Astrocyte (in vitro differentiated cells and primary cell): Measurements from ENCODE around the gene KCNJ5. TPM values are rescaled to one million over a fixed set of nuclear protein-coding genes. Genes with fewer than 3 reads are reported as not detected.

Experiments
- DNase-seq: peaks from one replicate; pipeline ENCODE4 v3.0.0-alpha.2; 2010; ENCODE audit warnings: low read depth
- FAIRE-seq: peaks from 2 replicates; lab custom pipeline; 2011; peaks lifted over from hg19 to GRCh38; lab: Jason Lieb, UNC
- H2AFZ ChIP-seq: 2 replicates; pipeline ENCODE4 v1.6.0; 2012; ENCODE audit warnings: low read depth, low read length, inconsistent platforms
- H3K27ac ChIP-seq: 2 replicates; pipeline ENCODE4 v1.5.1; 2011; ENCODE audit warnings: low read depth, low read length, inconsistent platforms
- H3K27me3 ChIP-seq: 2 replicates; pipeline ENCODE4 v1.6.0; 2011; ENCODE audit warnings: low read length, inconsistent platforms; ENCODE audit not compliant: insufficient read depth
- H3K36me3 ChIP-seq: 2 replicates; pipeline ENCODE4 v1.5.1; 2011; ENCODE audit warnings: low read length, inconsistent platforms; ENCODE audit not compliant: insufficient read depth
- H3K4me1 ChIP-seq: 2 replicates; pipeline ENCODE4 v1.5.1; 2011; ENCODE audit warnings: low read length, inconsistent platforms; ENCODE audit not compliant: insufficient read depth
- H3K4me2 ChIP-seq: 2 replicates; pipeline ENCODE4 v1.6.0; 2012; ENCODE audit warnings: low read length, inconsistent platforms
- H3K4me3 ChIP-seq: 2 replicates; pipeline ENCODE4 v1.5.1; 2011; ENCODE audit warnings: low read depth, mild to moderate bottlenecking, low read length, inconsistent platforms; ENCODE audit not compliant: insufficient read depth
- H3K79me2 ChIP-seq: 2 replicates; pipeline ENCODE4 v1.6.0; 2012; ENCODE audit warnings: mild to moderate bottlenecking, low read length, inconsistent platforms; ENCODE audit not compliant: insufficient read depth
- H3K9ac ChIP-seq: 2 replicates; pipeline ENCODE4 v1.6.0; 2012; ENCODE audit warnings: mild to moderate bottlenecking, low read length, inconsistent platforms
- H3K9me3 ChIP-seq: 2 replicates; pipeline ENCODE4 v1.5.1; 2012; ENCODE audit warnings: low read depth, mild to moderate bottlenecking, low read length, inconsistent platforms; ENCODE audit not compliant: insufficient read depth
- H4K20me1 ChIP-seq: 2 replicates; pipeline ENCODE4 v1.6.0; 2012; ENCODE audit warnings: low read length, inconsistent platforms; ENCODE audit not compliant: insufficient read depth
- H3K27ac Mint-ChIP-seq: one replicate; pipeline ENCODE4 v1.8.0; 2021; ENCODE audit warnings: mild to moderate bottlenecking, mixed read lengths; ENCODE audit not compliant: unreplicated experiment
- H3K27me3 Mint-ChIP-seq: one replicate; pipeline ENCODE4 v1.8.0; 2021; ENCODE audit warnings: low read depth, mixed read lengths; ENCODE audit not compliant: unreplicated experiment
- H3K36me3 Mint-ChIP-seq: one replicate; pipeline ENCODE4 v1.8.0; 2021; ENCODE audit warnings: low read depth, mixed read lengths; ENCODE audit not compliant: unreplicated experiment
- H3K4me1 Mint-ChIP-seq: one replicate; pipeline ENCODE4 v1.8.0; 2021; ENCODE audit warnings: low read depth, mixed read lengths; ENCODE audit not compliant: unreplicated experiment
- H3K4me3 Mint-ChIP-seq: one replicate; pipeline ENCODE4 v1.8.0; 2021; ENCODE audit warnings: mild to moderate bottlenecking, moderate library complexity, mixed read lengths; ENCODE audit not compliant: unreplicated experiment
- H3K9me3 Mint-ChIP-seq: one replicate; pipeline ENCODE4 v1.8.0; 2021; ENCODE audit warnings: mild to moderate bottlenecking, mixed read lengths; ENCODE audit not compliant: unreplicated experiment
- CTCF ChIP-seq: IDR thresholded peaks from 2 replicates; pipeline ENCODE4 v1.5.1; 2011; ENCODE audit warnings: low read depth, mild to moderate bottlenecking, inconsistent platforms, low read length, moderate library complexity; ENCODE audit not compliant: insufficient read depth
- EZH2 ChIP-seq: IDR thresholded peaks from 2 replicates; pipeline ENCODE4 v1.6.1; 2012; ENCODE audit warnings: mild to moderate bottlenecking, low read length, inconsistent platforms; ENCODE audit not compliant: insufficient read depth
- total RNA-seq: library from RNA; stranded (reverse); gene quantifications from 2 replicates; pipeline ENCODE4 v1.2.1, GENCODE V29; 2021

The KCNJ5 gene
- total RNA-seq, 1 donor from 2014 or later: 1.4 TPM

- H3K27me3 Mint-ChIP-seq: peaks cover 34% of the 10 kb centered on the region
- H3K9me3 Mint-ChIP-seq: peaks cover 2% of the 10 kb centered on the region
- H3K4me1 Mint-ChIP-seq: no peaks in the 10 kb centered on the region
- Histone ChIP-seq H3K27me3 (peaks cover 5% of the 10 kb centered on the region), H4K20me1 (no peaks in the 10 kb centered on the region), H3K4me1 (no peaks in the 10 kb centered on the region), H3K9me3 (no peaks in the 10 kb centered on the region), H3K27ac (no peak overlapping the region), H3K4me3 (no peak overlapping the region), H3K79me2 (no peaks in the 10 kb centered on the region), H3K4me2 (no peak overlapping the region), H2AFZ (no peak overlapping the region), H3K36me3 (no peaks in the 10 kb centered on the region), H3K9ac (no peak overlapping the region)
- H3K4me3 Mint-ChIP-seq: no peak overlapping the region
- FAIRE-seq (no peak), DNase-seq (no peak)
- H3K27ac Mint-ChIP-seq: no peak overlapping the region
- TF ChIP-seq EZH2: no peak
- no peak for TF ChIP-seq CTCF
- H3K36me3 Mint-ChIP-seq: no peaks in the 10 kb centered on the region
These were observed 36.3 kb upstream of the KCNJ5 start for GRCh38 chr11:128854841-128855240.

GRCh38 chr11:128856241-128856640, 34.9 kb upstream of the KCNJ5 start:
- no peak for FAIRE-seq
- H3K36me3 Mint-ChIP-seq: no peaks in the 10 kb centered on the region

More at GRCh38 chr11:128856241-128856640, 34.9 kb upstream of the KCNJ5 start:
- no peak overlapping the region for H3K9ac ChIP-seq
- no peak overlapping the region for H2AFZ ChIP-seq
- peaks cover 5% of the 10 kb centered on the region for H3K27me3 ChIP-seq
- H3K4me1 Mint-ChIP-seq: no peaks in the 10 kb centered on the region
- H3K27ac ChIP-seq: no peak overlapping the region
- TF ChIP-seq EZH2 (no peak), CTCF (no peak)
- no peaks in the 10 kb centered on the region for H4K20me1 ChIP-seq
- H3K4me1 ChIP-seq: peaks cover 6% of the 10 kb centered on the region
- H3K79me2 ChIP-seq: no peaks in the 10 kb centered on the region
- no peak overlapping the region for H3K27ac Mint-ChIP-seq
- H3K9me3 ChIP-seq: no peaks in the 10 kb centered on the region
- no peak for DNase-seq
- H3K4me3 ChIP-seq: no peak overlapping the region
- H3K4me2 ChIP-seq: no peak overlapping the region
- peaks cover 31% of the 10 kb centered on the region for H3K27me3 Mint-ChIP-seq
- peaks cover 2% of the 10 kb centered on the region for H3K9me3 Mint-ChIP-seq
- no peaks in the 10 kb centered on the region for H3K36me3 ChIP-seq
- no peak overlapping the region for H3K4me3 Mint-ChIP-seq
